SK-N-SH treated with all-trans-retinoic acid at 6 μM for 48 hours (cell line): ENCODE measurements around the gene AKAP8L.

Source experiments
- ATAC-seq: fragments of 200-7000 bp; cut with Tn5 transposase; 3 replicates; pipeline ENCODE4 v1.9.1; 2020; ENCODE audit warnings: mild to moderate bottlenecking, moderate library complexity
- ARNTL ChIP-seq: fragments of 450-650 bp; formaldehyde crosslinking; IDR thresholded peaks from 2 replicates; pipeline ENCODE4 v1.5.0; 2020; ENCODE audit warnings: low read depth, mild to moderate bottlenecking, moderate library complexity, borderline replicate concordance
- BACH2 ChIP-seq: fragments of 250-450 bp; sonication (Bioruptor Pico); IDR thresholded peaks from 2 replicates; pipeline ENCODE4 v1.9.0; 2021; ENCODE audit warnings: mild to moderate bottlenecking, borderline replicate concordance
- CREB5 ChIP-seq: fragments of 250-450 bp; sonication (Bioruptor Pico); IDR thresholded peaks from 2 replicates; pipeline ENCODE4 v1.5.1; 2020; ENCODE audit warnings: low read depth, mild to moderate bottlenecking, moderate library complexity
- CSDC2 ChIP-seq: fragments of 250-450 bp; sonication (Bioruptor Pico); IDR thresholded peaks from 2 replicates; pipeline ENCODE4 v1.5.0; 2020; ENCODE audit warnings: mild to moderate bottlenecking, moderate library complexity
- ESRRG ChIP-seq: fragments of 250-450 bp; sonication (Bioruptor Pico); IDR thresholded peaks from 2 replicates; pipeline ENCODE4 v1.6.1; 2021; ENCODE audit warnings: mild to moderate bottlenecking
- GLIS3 ChIP-seq: fragments of 250-450 bp; sonication (Bioruptor Pico); IDR thresholded peaks from 2 replicates; pipeline ENCODE4 v1.5.0; 2020; ENCODE audit warnings: mild to moderate bottlenecking, moderate library complexity
- ISL1 ChIP-seq: fragments of 250-450 bp; sonication (Bioruptor Pico); IDR thresholded peaks from 2 replicates; pipeline ENCODE4 v2.1.2; 2022; ENCODE audit warnings: mild to moderate bottlenecking, moderate library complexity
- OSR1 ChIP-seq: fragments of 250-450 bp; sonication (Bioruptor Pico); IDR thresholded peaks from 2 replicates; pipeline ENCODE4 v1.8.0; 2022; ENCODE audit warnings: moderate library complexity, mild to moderate bottlenecking, inconsistent platforms
- PATZ1 ChIP-seq: fragments of 250-450 bp; sonication (Bioruptor Pico); IDR thresholded peaks from 2 replicates; pipeline ENCODE4 v1.8.0; 2020; ENCODE audit warnings: mild to moderate bottlenecking, moderate library complexity, borderline replicate concordance
- PPARA ChIP-seq: fragments of 250-450 bp; sonication (Bioruptor Pico); IDR thresholded peaks from 2 replicates; pipeline ENCODE4 v1.5.0; 2020; ENCODE audit warnings: mild to moderate bottlenecking, borderline replicate concordance
- RARB ChIP-seq: fragments of 250-450 bp; sonication (Bioruptor Pico); IDR thresholded peaks from 2 replicates; pipeline ENCODE4 v1.8.0; 2021; ENCODE audit warnings: mild to moderate bottlenecking, moderate library complexity
- SNAI2 ChIP-seq: fragments of 250-450 bp; sonication (Bioruptor Pico); IDR thresholded peaks from 2 replicates; pipeline ENCODE4 v1.5.0; 2020; ENCODE audit warnings: mild to moderate bottlenecking, moderate library complexity
- TCF4 ChIP-seq: fragments of 250-450 bp; sonication (Bioruptor Pico); IDR thresholded peaks from 2 replicates; pipeline ENCODE4 v1.8.0; 2021; ENCODE audit warnings: mild to moderate bottlenecking, moderate library complexity, borderline replicate concordance
- TOX ChIP-seq: fragments of 250-450 bp; sonication (Bioruptor Pico); IDR thresholded peaks from 2 replicates; pipeline ENCODE4 v1.8.0; 2021; ENCODE audit warnings: mild to moderate bottlenecking, moderate library complexity, borderline replicate concordance
- TSHZ2 ChIP-seq: fragments of 250-450 bp; sonication (Bioruptor Pico); IDR thresholded peaks from 2 replicates; pipeline ENCODE4 v1.5.0; 2020; ENCODE audit warnings: mild to moderate bottlenecking, moderate library complexity
- ZC3H10 ChIP-seq: fragments of 250-450 bp; sonication (Bioruptor Pico); IDR thresholded peaks from 2 replicates; pipeline ENCODE4 v1.5.1; 2021; ENCODE audit warnings: mild to moderate bottlenecking, moderate library complexity
- ZFP3 ChIP-seq: fragments of 250-450 bp; sonication (Bioruptor Pico); IDR thresholded peaks from 2 replicates; pipeline ENCODE4 v1.5.0; 2020; ENCODE audit warnings: mild to moderate bottlenecking, moderate library complexity
- ZFP30 ChIP-seq: fragments of 450-650 bp; formaldehyde crosslinking; IDR thresholded peaks from 2 replicates; pipeline ENCODE4 v1.5.0; 2022; ENCODE audit warnings: mild to moderate bottlenecking, moderate library complexity
- ZNF565 ChIP-seq: fragments of 450-650 bp; formaldehyde crosslinking; conservative IDR thresholded peaks from 2 replicates; pipeline ENCODE4 v1.5.0; 2020; ENCODE audit warnings: low read depth, mild to moderate bottlenecking, moderate library complexity
- ZNF8 ChIP-seq: fragments of 450-650 bp; formaldehyde crosslinking; IDR thresholded peaks from 2 replicates; pipeline ENCODE4 v1.5.0; 2020; ENCODE audit warnings: mild to moderate bottlenecking, moderate library complexity
- TF ChIP-seq, protein P1 (sequence below): fragments of 250-450 bp; sonication (Bioruptor Pico); IDR thresholded peaks from 2 replicates; pipeline ENCODE4 v1.8.0; 2021; ENCODE audit warnings: low read depth, mild to moderate bottlenecking, moderate library complexity, borderline replicate concordance

The AKAP8L gene

GRCh38 chr19:15390814-15391213 lies 28.0 kb downstream of the AKAP8L start:
- no peak for ATAC-seq
- TF ChIP-seq ZFP30 (CRISPR knock-in tag) (no peak), ESRRG (CRISPR knock-in tag) (no peak), CSDC2 (CRISPR knock-in tag) (no peak)

DNA sequence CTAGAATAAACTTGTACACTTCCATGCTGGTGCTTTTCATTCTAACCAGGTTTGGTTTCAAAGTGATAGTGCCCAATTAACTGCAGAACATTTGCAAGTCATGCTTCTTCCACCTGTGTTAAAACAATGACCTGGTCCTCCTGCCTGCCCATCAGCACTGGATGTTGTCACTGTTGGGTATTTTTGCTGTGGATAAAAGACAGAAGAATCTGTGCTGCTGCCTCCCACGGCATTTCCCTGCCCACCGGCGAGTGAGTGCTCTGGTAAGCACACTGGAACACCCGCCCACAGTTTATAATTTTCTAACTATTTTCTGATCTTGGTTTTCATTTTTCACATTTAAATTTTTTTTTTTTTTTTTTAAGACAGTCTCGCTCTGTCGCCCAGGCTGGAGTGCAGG lies 36.9 kb downstream of the AKAP8L start:
- TF ChIP-seq RARB (CRISPR knock-in tag) (no peak), PPARA (CRISPR knock-in tag) (no peak), TSHZ2 (CRISPR knock-in tag) (no peak), GLIS3 (CRISPR knock-in tag) (no peak), ZNF8 (no peak), ZFP3 (no peak), BACH2 (CRISPR knock-in tag) (no peak), SNAI2 (CRISPR knock-in tag) (no peak), ESRRG (CRISPR knock-in tag) (no peak), ZC3H10 (CRISPR knock-in tag) (no peak), OSR1 (no peak)

GRCh38 chr19:15381429-15381828 lies 37.4 kb downstream of the AKAP8L start:
- TF ChIP-seq ZC3H10 (CRISPR knock-in tag) (no peak), PATZ1 (CRISPR knock-in tag) (no peak), BACH2 (CRISPR knock-in tag) (no peak), ZNF565 (CRISPR knock-in tag) (no peak), TOX (CRISPR knock-in tag) (no peak), OSR1 (no peak)
- ATAC-seq = no peak

More for the DNA sequence above, 36.9 kb downstream of the AKAP8L start:
- no peak for ATAC-seq

- ATAC-seq = peak; percentile 24
- TF ChIP-seq ARNTL (CRISPR knock-in tag) = no peak
- no peak for TF ChIP-seq CSDC2 (CRISPR knock-in tag)
- TF ChIP-seq ESRRG (CRISPR knock-in tag) = no peak
- TF ChIP-seq CREB5 (CRISPR knock-in tag) = no peak
- TF ChIP-seq ISL1 = no peak
- TF ChIP-seq TCF4 (CRISPR knock-in tag) = no peak
- TF ChIP-seq SNAI2 (CRISPR knock-in tag) = 0 out of 2 replicates have a peak, but pooled peaks have one; percentile 36
- TF ChIP-seq ZNF8 = peak; percentile 66; the same call in 1 of the 2 replicates
- TF ChIP-seq, protein P1, sequence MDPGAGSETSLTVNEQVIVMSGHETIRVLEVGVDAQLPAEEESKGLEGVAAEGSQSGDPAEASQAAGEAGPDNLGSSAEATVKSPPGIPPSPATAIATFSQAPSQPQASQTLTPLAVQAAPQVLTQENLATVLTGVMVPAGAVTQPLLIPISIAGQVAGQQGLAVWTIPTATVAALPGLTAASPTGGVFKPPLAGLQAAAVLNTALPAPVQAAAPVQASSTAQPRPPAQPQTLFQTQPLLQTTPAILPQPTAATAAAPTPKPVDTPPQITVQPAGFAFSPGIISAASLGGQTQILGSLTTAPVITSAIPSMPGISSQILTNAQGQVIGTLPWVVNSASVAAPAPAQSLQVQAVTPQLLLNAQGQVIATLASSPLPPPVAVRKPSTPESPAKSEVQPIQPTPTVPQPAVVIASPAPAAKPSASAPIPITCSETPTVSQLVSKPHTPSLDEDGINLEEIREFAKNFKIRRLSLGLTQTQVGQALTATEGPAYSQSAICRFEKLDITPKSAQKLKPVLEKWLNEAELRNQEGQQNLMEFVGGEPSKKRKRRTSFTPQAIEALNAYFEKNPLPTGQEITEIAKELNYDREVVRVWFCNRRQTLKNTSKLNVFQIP (CRISPR knock-in tag) = no peak
- TF ChIP-seq ZFP30 (CRISPR knock-in tag) = no peak
- TF ChIP-seq ZC3H10 (CRISPR knock-in tag) = no peak
Measured at GRCh38 chr19:15379999-15380647, 38.7 kb downstream of the AKAP8L start.
